Endodermal cell (in vitro differentiated cells): ENCODE results near the gene ACLY. TPM values are rescaled to one million over a fixed set of nuclear protein-coding genes. Genes with fewer than 3 reads are reported as not detected.
A peak's percentile ranks its signal among the peaks of the same experiment; 100 is the strongest.

ENCODE experiments used
- DNase-seq: peaks from one replicate; pipeline ENCODE4 v3.0.0-alpha.2; 2017
- H3K27ac ChIP-seq: 2 replicates; pipeline ENCODE4 v1.5.1; 2013; ENCODE audit warnings: mild to moderate bottlenecking, low read depth, low read length, moderate library complexity
- H3K27me3 ChIP-seq: 2 replicates; pipeline ENCODE4 v1.6.1; 2013; ENCODE audit warnings: mild to moderate bottlenecking, low read length, moderate library complexity; ENCODE audit not compliant: insufficient read depth, control insufficient read depth, poor library complexity, severe bottlenecking
- H3K36me3 ChIP-seq: 2 replicates; pipeline ENCODE4 v1.7.0; 2013; ENCODE audit warnings: mild to moderate bottlenecking, low read length, moderate library complexity; ENCODE audit not compliant: control insufficient read depth, insufficient read depth
- H3K4me1 ChIP-seq: one replicate; pipeline ENCODE4 v1.7.0; 2013; ENCODE audit warnings: low read length; ENCODE audit not compliant: control insufficient read depth, insufficient read depth
- H3K4me3 ChIP-seq: 2 replicates; pipeline ENCODE4 v1.5.1; 2013; ENCODE audit warnings: mild to moderate bottlenecking, low read length, moderate library complexity
- H3K9ac ChIP-seq: 2 replicates; pipeline ENCODE4 v1.6.1; 2013; ENCODE audit warnings: mild to moderate bottlenecking, low read length, moderate library complexity; ENCODE audit not compliant: poor library complexity, severe bottlenecking; ENCODE audit errors: extremely low read depth
- H3K9me3 ChIP-seq: 2 replicates; pipeline ENCODE4 v1.6.1; 2013; ENCODE audit warnings: mild to moderate bottlenecking, low read length, moderate library complexity; ENCODE audit not compliant: control insufficient read depth
- H3K27ac Mint-ChIP-seq: 2 replicates; pipeline ENCODE4 v1.8.0; 2020; ENCODE audit warnings: mixed read lengths
- H3K27me3 Mint-ChIP-seq: 2 replicates; pipeline ENCODE4 v1.8.0; 2021; ENCODE audit warnings: mild to moderate bottlenecking, mixed read lengths; ENCODE audit not compliant: insufficient read depth
- H3K36me3 Mint-ChIP-seq: 2 replicates; pipeline ENCODE4 v1.8.0; 2020; ENCODE audit warnings: low read depth, mixed read lengths
- H3K4me1 Mint-ChIP-seq: 2 replicates; pipeline ENCODE4 v1.8.0; 2020; ENCODE audit warnings: mixed read lengths
- H3K4me3 Mint-ChIP-seq: 2 replicates; pipeline ENCODE4 v1.8.0; 2020; ENCODE audit warnings: mild to moderate bottlenecking, moderate library complexity, mixed read lengths
- H3K9me3 Mint-ChIP-seq: 2 replicates; pipeline ENCODE4 v1.8.0; 2020; ENCODE audit warnings: mild to moderate bottlenecking, mixed read lengths
- WGBS, 2 experiments: methylation state at CpG; one replicate each; pipeline versions ENCODE4 v1.1.5 to v1.1.7; 2013; ENCODE audit warnings: missing lambda C conversion rate in 2 of 2, mixed read lengths in 1 of 2; ENCODE audit not compliant: insufficient coverage in 1 of 2, insufficient read length in 1 of 2; 5-methylcytosine and 5-hydroxymethylcytosine counted together
- total RNA-seq, 2 donors: library from RNA; stranded (reverse); fragmentation: NEBNext Ultra II Directional in 1 of 2; extraction: Animal tissue kit (Norgen Biotek cat#: 25700) in 1 of 2; gene quantifications; 2 replicates in 1 of 2; 3 replicates in 1 of 2; pipeline ENCODE4 v1.2.1, GENCODE V29; 2021
- TF ChIP-seq, protein P1 (sequence below): fragments of 200-600 bp; sonication (generic); conservative IDR thresholded peaks from 2 replicates; pipeline ENCODE4 v1.5.0; 2021; ENCODE audit warnings: antibody characterized with exemption, mild to moderate bottlenecking

The ACLY gene
- total RNA-seq, 2 donors from 2014 or later: 261 to 304 TPM

DNA sequence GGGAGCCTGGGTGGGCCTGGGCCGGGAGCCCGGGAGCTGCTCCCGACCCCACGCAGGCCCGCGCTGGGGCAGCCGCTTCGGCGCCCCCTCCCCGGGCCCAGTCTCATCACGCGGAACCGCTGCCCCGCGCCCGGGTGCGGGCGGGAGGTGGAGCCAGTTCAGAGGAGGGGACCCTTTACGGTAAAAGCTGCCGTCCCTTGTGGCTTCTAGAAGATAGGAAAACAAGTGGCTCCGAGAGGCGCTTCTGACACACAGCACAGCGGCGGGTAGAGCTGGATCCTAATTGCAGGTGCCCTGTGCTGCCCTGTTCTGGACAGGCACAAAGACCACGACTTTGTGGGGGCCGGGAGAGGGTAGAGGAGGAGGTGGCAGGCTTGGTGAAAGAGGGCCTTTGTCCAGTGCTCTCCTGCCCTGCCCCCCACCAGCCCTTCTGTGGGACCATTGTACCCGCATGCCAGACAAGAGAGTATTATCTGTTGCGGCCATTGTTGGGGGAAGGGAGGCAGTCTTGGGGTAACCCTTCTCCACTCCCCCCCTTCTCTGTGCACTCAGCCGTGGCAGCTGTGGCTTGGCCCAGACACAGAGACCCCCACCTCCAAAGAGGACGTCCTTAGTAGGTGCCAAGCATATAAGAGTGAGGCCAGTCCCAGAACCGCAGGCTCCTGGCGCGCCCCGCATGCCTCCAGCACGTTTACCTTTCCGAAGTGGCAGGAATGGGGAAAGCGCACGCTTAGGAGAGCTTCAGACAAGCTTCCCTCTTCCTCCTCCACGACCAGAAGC is 48.6 kb upstream of the ACLY start:
- H3K4me3 Mint-ChIP-seq: peak overlapping the region; percentile 71
- peaks cover 36% of the 10 kb centered on the region for H3K36me3 Mint-ChIP-seq
- peak overlapping the region; percentile 85 for H3K9ac ChIP-seq
- WGBS, 2 experiments: 31 to 70% methylated on average over 14 to 38 of the region's 39 CpGs
- H3K4me1 Mint-ChIP-seq: peaks cover 15% of the 10 kb centered on the region
- peaks cover 35% of the 10 kb centered on the region for H3K36me3 ChIP-seq
- H3K27ac Mint-ChIP-seq: peak overlapping the region; percentile 77
- H3K9me3 ChIP-seq: no peaks in the 10 kb centered on the region
- no peaks in the 10 kb centered on the region for H3K27me3 ChIP-seq
- H3K27me3 Mint-ChIP-seq: peaks cover 1% of the 10 kb centered on the region
- peak overlapping the region; percentile 90 for H3K4me3 ChIP-seq
- peak; percentile 83 for DNase-seq
- H3K4me1 ChIP-seq: peaks cover 3% of the 10 kb centered on the region
- TF ChIP-seq, protein P1, sequence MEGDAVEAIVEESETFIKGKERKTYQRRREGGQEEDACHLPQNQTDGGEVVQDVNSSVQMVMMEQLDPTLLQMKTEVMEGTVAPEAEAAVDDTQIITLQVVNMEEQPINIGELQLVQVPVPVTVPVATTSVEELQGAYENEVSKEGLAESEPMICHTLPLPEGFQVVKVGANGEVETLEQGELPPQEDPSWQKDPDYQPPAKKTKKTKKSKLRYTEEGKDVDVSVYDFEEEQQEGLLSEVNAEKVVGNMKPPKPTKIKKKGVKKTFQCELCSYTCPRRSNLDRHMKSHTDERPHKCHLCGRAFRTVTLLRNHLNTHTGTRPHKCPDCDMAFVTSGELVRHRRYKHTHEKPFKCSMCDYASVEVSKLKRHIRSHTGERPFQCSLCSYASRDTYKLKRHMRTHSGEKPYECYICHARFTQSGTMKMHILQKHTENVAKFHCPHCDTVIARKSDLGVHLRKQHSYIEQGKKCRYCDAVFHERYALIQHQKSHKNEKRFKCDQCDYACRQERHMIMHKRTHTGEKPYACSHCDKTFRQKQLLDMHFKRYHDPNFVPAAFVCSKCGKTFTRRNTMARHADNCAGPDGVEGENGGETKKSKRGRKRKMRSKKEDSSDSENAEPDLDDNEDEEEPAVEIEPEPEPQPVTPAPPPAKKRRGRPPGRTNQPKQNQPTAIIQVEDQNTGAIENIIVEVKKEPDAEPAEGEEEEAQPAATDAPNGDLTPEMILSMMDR: no peak
- H3K27ac ChIP-seq: peak overlapping the region; percentile 71
- H3K9me3 Mint-ChIP-seq: no peaks in the 10 kb centered on the region

DNA sequence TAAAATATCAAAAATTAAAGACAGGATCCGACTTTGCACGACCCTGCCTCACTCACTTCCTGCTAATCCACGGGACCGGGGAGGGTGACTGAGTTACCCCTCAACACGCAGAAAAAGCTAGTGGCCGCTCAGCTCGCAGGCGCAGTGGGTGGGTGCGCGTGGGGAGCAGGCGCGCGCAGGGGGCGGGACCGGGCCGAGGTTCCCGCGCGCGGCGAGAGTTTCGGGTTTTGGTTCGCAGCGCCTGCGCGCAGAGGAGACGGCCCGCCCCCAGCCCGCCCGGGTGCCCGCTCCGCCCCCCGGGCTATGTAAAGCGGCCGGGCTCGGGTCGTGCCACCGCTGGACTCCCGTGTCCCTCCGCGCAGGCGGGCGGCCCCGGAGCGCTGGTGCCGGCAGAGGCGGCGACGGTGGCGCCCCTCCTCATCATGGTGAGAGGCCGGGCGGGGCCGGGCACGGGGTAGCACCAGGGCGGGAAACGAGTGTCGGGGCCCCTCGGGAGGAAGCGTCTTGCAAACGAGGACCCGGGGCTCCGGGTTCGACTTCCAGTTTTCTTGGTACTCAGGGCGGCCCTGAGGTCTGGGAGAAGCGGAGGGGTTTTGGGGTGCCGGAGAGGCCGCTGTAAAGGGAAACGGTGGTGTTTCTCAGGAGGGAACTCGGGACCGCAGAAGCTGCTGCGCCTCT is 47.9 kb upstream of the ACLY start, which contains the start of gene CNP:
Gene CNP (plus strand): TSS at position 333 of the 678 bp plus-strand sequence. CDS start 90 bp downstream, at position 423.
- Mint-ChIP-seq H3K36me3 (peaks cover 28% of the 10 kb centered on the region), H3K27ac (peak within 1 kb of the TSS; percentile 91), H3K9me3 (no peaks in the 10 kb centered on the region), H3K4me1 (peaks cover 15% of the 10 kb centered on the region), H3K4me3 (peak within 1 kb of the TSS; percentile 71), H3K27me3 (peaks cover 1% of the 10 kb centered on the region)
- Histone ChIP-seq H3K36me3 (peaks cover 28% of the 10 kb centered on the region), H3K4me3 (peak within 1 kb of the TSS; percentile 90), H3K27ac (peak within 1 kb of the TSS; percentile 71), H3K9me3 (no peaks in the 10 kb centered on the region), H3K4me1 (peaks cover 3% of the 10 kb centered on the region), H3K27me3 (no peaks in the 10 kb centered on the region), H3K9ac (peak within 1 kb of the TSS; percentile 85)
- TF ChIP-seq, protein P1: no peak
- peak; percentile 96 for DNase-seq
- 0% methylated on average over 21 to 71 of the region's 71 CpGs for WGBS, 2 experiments

DNA sequence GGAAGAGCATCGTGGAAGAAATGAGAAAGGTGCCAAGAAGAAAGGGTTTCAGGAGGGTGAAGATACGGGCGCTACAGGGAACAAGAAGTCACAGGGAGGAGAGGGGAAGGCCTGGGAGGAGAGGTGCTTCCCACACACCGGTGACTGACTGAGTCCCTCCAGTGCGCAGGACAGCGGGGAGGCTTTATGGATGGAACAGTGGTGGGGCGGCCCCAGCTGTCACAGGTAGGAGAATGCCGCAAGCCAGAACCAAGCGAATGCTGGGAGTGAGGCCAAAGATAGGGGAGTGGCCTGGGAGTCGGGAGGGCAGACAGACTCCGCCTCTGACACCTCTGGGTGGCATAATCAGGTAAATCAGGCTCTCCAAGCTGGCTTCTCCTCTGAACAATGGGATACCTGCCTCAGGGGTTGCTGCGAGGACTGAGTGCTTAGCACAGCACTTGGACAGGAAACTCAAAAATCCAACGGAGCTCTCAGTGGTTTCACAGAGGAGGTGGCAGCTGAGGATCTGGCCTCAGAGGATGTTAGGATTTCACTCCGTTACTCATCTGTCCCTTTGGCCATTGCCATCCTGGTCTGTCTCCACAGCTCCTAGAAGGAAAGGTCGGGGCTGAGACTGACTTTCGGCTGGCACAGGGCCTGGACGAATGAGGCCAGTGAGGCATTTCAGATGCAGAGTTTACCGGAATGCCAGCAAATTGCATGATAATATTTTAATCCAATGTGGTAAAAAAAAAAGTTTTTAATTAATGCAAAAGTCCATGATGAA is 47.1 kb upstream of the ACLY start:
- H3K9me3 Mint-ChIP-seq: no peaks in the 10 kb centered on the region
- 10 to 11% methylated on average over 11 to 18 of the region's 18 CpGs for WGBS, 2 experiments
- H3K36me3 ChIP-seq: peaks cover 23% of the 10 kb centered on the region
- H3K4me1 Mint-ChIP-seq: peaks cover 15% of the 10 kb centered on the region
- peaks cover 23% of the 10 kb centered on the region for H3K36me3 Mint-ChIP-seq
- peak; percentile 98 for DNase-seq
- H3K27me3 Mint-ChIP-seq: peaks cover 1% of the 10 kb centered on the region
- peak overlapping the region; percentile 85 for H3K9ac ChIP-seq
- no peaks in the 10 kb centered on the region for H3K9me3 ChIP-seq
- peak overlapping the region; percentile 71 for H3K4me3 Mint-ChIP-seq
- peak overlapping the region; percentile 90 for H3K4me3 ChIP-seq
- H3K27ac ChIP-seq: no peak overlapping the region
- TF ChIP-seq, protein P1: no peak
- H3K27me3 ChIP-seq: no peaks in the 10 kb centered on the region
- peak overlapping the region; percentile 91 for H3K27ac Mint-ChIP-seq
- peaks cover 3% of the 10 kb centered on the region for H3K4me1 ChIP-seq
